ENCODE results near the gene SECISBP2. TPM values are rescaled to one million over a fixed set of nuclear protein-coding genes. Genes with fewer than 3 reads are reported as not detected.

The SECISBP2 gene
- total RNA-seq, 1 donor from 2014 or later, result 27.8 TPM

DNA sequence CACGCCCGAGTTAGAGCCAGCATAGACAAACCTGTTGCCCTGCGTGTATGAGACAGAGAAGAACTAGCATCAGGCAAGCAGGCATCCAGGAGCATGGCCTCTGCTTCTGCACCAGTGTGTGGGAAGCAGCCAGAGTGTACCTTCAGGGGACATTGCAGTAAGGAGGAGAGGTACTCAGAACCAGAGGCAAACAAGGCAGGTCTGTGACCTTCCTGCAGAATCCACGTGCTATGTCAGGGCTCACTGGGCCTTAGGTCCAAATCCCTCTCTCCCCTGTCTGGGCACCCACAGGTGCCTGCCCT is 63.0 kb downstream of the SECISBP2 start:
- Histone ChIP-seq H3K27me3 (no peaks in the 10 kb centered on the region), H3K4me3 (no peak overlapping the region), H3K27ac (no peak overlapping the region), H3K9me3 (no peaks in the 10 kb centered on the region), H3K4me1 (no peaks in the 10 kb centered on the region), H3K36me3 (peaks cover 8 to 35% of the 10 kb centered on the region in 2 donors)
- TF ChIP-seq, protein P1, sequence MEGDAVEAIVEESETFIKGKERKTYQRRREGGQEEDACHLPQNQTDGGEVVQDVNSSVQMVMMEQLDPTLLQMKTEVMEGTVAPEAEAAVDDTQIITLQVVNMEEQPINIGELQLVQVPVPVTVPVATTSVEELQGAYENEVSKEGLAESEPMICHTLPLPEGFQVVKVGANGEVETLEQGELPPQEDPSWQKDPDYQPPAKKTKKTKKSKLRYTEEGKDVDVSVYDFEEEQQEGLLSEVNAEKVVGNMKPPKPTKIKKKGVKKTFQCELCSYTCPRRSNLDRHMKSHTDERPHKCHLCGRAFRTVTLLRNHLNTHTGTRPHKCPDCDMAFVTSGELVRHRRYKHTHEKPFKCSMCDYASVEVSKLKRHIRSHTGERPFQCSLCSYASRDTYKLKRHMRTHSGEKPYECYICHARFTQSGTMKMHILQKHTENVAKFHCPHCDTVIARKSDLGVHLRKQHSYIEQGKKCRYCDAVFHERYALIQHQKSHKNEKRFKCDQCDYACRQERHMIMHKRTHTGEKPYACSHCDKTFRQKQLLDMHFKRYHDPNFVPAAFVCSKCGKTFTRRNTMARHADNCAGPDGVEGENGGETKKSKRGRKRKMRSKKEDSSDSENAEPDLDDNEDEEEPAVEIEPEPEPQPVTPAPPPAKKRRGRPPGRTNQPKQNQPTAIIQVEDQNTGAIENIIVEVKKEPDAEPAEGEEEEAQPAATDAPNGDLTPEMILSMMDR (IDR thresholded peaks at IDR 0.05), result no peak
- no peak for DNase-seq (ENCODE audit: low spot score in 2 of 2)
- intact Hi-C loops (cut with DNase I), result no loop called here

DNA sequence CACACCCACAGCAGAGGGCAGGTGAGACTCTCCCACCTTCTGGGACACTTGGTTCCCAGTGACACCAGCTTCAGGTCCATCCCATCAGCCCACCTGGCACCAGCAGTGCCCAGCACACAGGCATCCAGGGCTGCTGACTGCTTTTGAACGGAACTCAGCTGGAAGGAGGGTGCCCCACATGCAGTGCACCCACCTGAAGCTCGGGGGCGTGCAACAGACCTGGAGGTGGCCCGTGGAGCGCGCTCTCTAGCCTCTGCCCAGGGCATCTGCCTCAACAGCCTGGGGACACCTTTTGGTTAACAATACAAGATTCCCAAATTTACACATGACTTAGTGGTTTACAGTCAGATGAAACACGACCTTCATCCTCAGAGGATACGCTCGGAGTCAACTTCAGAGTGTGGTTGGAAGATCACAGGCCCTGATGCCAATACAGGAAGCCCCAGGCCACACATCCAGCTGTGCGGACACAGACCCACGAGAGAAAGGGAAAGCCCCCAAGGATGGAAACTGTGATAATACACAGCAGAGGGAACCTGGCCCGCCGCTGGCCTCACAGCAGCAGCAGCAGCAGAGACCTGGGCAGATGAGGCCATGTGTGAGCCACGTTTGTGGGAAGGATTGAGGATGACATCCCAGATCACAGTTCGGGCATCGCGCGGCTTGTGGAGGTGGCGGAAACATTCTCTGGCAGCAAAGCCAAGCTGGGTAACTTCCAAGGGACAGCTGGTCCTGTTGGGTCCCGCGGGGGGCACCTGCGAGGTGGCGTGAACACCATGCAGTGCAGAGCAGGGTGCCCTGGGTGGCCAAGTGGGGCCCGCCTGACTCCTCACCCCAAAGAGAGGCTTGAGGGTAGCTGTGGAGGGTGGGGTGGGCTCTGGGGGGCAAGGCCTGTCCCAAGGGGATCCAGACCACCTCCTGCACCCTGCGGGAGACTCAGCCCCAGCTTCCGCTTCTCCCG is 64.0 kb downstream of the SECISBP2 start:
- no peaks in the 10 kb centered on the region for H3K4me1 ChIP-seq
- DNase-seq (ENCODE audit: low spot score in 2 of 2), result no peak
- H3K4me3 ChIP-seq, result no peak overlapping the region
- H3K27me3 ChIP-seq, result no peaks in the 10 kb centered on the region
- no peaks in the 10 kb centered on the region for H3K9me3 ChIP-seq
- TF ChIP-seq, protein P1 (IDR thresholded peaks at IDR 0.05), result no peak
- H3K27ac ChIP-seq, result no peak overlapping the region
- intact Hi-C loops (cut with DNase I), result no loop called here
- H3K36me3 ChIP-seq, result peaks cover 6 to 40% of the 10 kb centered on the region in 2 donors

DNA sequence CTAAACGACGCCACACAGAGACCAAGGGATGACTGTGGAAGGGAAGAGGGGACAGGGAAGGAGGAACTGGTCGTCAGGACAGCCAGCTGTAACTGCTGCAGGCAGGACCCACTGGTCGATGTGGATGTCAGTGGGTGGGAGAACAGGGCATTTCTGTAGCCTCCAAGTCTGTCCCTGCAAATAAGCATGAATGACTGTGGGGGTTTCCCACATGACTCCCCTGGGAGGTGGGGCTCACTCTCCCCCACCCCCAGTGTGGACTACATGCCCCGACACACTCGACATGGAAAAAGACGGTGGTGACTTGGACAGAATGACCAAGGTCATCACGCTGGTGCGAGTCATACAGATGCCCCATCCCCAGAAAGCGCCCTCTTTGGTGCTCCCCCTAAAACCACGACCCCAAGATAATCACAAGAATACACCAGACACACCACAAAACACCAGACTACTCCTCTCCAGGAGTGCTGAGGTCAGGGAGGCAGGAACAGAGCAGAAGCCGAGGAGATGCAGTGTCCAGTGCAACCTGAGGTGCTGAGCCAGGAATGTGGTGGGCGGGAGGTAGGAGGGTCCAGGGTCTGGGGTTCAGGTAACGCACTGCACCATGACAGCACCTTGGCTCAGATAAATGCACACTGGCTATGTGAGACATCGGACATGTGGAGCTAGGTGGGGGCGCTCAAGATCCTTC is 64.9 kb downstream of the SECISBP2 start:
- no peaks in the 10 kb centered on the region for H3K27me3 ChIP-seq
- H3K36me3 ChIP-seq, result peaks cover 3 to 42% of the 10 kb centered on the region in 2 donors
- H3K4me1 ChIP-seq, result no peaks in the 10 kb centered on the region
- no peak overlapping the region for H3K27ac ChIP-seq
- intact Hi-C loops (cut with DNase I), result no loop called here
- no peak overlapping the region for H3K4me3 ChIP-seq
- TF ChIP-seq, protein P1 (IDR thresholded peaks at IDR 0.05), result no peak
- DNase-seq (ENCODE audit: low spot score in 2 of 2), result no peak
- H3K9me3 ChIP-seq, result no peaks in the 10 kb centered on the region

DNA sequence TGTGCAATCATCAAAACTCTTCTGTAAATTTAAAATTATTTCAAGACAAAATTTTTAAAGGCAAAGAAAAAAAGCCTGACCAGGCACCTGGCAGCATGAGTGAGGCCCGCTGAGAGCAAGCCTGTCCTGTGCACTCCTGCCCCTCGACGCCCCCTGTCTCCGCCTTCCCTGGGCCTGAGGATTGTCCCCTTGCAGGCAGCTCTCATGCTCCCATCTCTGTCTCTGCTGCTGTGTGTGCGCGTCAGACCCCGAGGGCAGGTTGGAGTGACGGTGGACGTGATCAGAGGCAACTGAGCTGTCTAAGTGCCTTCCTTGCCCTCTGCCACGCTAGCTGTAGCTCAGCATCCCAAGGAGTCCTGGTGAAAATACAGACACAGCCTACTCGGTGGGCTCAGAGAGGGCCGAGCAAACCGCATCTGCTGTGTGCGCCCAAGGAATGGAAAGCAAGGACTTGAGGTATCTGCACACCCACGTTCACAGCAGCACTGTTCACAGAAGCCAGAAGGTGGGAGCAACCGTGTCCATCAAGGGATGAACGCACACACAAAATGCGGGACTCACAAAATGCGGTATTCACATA is 65.5 kb downstream of the SECISBP2 start:
- Histone ChIP-seq H3K36me3 (peaks cover 3 to 41% of the 10 kb centered on the region in 2 donors), H3K27me3 (no peaks in the 10 kb centered on the region), H3K4me3 (no peak overlapping the region), H3K9me3 (no peaks in the 10 kb centered on the region), H3K4me1 (no peaks in the 10 kb centered on the region), H3K27ac (no peak overlapping the region)
- TF ChIP-seq, protein P1 (IDR thresholded peaks at IDR 0.05), result no peak
- DNase-seq (ENCODE audit: low spot score in 2 of 2), result no peak
- intact Hi-C loops (cut with DNase I), result no loop called here

DNA sequence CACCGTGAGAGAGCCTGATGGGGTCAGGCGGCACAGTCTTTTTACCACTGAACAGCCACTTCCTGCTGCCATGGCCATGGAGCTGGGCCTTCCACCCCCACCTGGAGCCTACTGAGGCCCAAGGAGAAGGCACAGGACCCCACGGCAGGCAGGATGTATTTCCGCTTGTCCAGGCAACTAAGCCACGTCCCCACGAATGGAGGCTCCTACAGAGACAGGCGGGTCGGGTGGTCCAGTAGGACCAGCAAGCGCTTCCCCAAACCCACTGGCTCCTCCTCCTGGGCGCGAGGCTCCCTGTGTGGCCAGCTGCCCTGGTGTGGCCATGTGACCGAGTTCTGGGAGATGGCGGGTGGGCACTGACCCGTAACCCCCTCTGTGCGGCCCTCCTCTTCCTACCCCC is 66.5 kb downstream of the SECISBP2 start:
- Histone ChIP-seq H3K27me3 (no peaks in the 10 kb centered on the region), H3K4me3 (no peak overlapping the region), H3K4me1 (no peaks in the 10 kb centered on the region), H3K27ac (no peak overlapping the region), H3K9me3 (no peaks in the 10 kb centered on the region), H3K36me3 (peaks cover 8 to 37% of the 10 kb centered on the region in 2 donors)
- intact Hi-C loops (cut with DNase I), result no loop called here
- no peak for DNase-seq (ENCODE audit: low spot score in 2 of 2)
- TF ChIP-seq, protein P1 (IDR thresholded peaks at IDR 0.05), result no peak
